ENCODE results near the gene INPP4A.

DNA sequence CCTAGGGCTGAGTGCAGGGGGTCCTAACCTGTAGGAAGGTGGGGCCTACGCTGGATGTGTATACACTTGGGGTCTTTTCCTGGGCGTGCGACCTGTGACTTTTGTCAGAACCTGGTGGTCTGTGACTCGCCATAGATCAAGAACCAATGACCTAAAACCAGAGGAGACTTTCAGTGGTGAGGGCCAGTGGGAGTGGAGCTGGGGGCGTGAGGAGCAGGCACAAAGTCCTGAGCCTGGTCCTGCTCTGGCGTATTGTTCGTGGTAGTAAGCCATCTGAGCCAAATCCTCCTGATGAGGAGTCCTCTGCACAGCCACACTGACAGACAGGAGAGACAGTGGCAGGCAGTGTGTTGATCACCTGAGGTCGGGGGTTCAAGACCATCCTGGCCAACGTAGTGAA lies 8.9 kb downstream of the INPP4A start:
- no peak for TF ChIP-seq EZH2 (IDR thresholded peaks at IDR 0.05)
- no peak for TF ChIP-seq POLR2AphosphoS5 (IDR thresholded peaks at IDR 0.05; ENCODE audit: borderline replicate concordance, low read depth, low read length)
- no peak for TF ChIP-seq FOXP2 (optimal IDR thresholded peaks at IDR 0.05; ENCODE audit: control extremely low read depth, extremely low read length, insufficient read depth)
